ENCODE measurements around the gene TRAPPC3.

- TF ChIP-seq EZH2phosphoT487 (IDR thresholded peaks at IDR 0.05; ENCODE audit: borderline replicate concordance, low read length) (no peak), CTCF (conservative IDR thresholded peaks at IDR 0.05; ENCODE audit: low read depth, low read length) (no peak)
Measured at GRCh38 chr1:36154765-36155407, 5.6 kb upstream of the TRAPPC3 start.
